GM12891 (cell line): ENCODE results near the gene EML4.
A peak's percentile ranks its signal among the peaks of the same experiment; 100 is the strongest.
"Not testable (repeated sequence)": the region's sequence is repeated elsewhere in the genome, so short reads cannot be mapped to it uniquely, and the experiment has no call there.

Source experiments
- DNase-seq: peaks from one replicate; pipeline ENCODE4 v3.0.0; 2011; ENCODE audit warnings: low spot score; ENCODE audit not compliant: insufficient read length
- FAIRE-seq: peaks from 2 replicates; lab custom pipeline; 2011; peaks lifted over from hg19 to GRCh38; lab: Jason Lieb, UNC
- PAX5 ChIP-seq: IDR thresholded peaks from 2 replicates; pipeline ENCODE4 v1.6.1; 2011; ENCODE audit warnings: low read length, moderate library complexity, mild to moderate bottlenecking; ENCODE audit not compliant: insufficient read depth, severe bottlenecking
- POLR2A ChIP-seq: IDR thresholded peaks from 2 replicates; pipeline ENCODE4 v1.6.1; 2011; ENCODE audit warnings: low read depth, low read length, control low read depth
- POLR2AphosphoS5 ChIP-seq: IDR thresholded peaks from 2 replicates; pipeline ENCODE4 v1.6.1; 2011; ENCODE audit warnings: low read depth, low read length, control low read depth
- POU2F2 ChIP-seq: IDR thresholded peaks from 2 replicates; pipeline ENCODE4 v1.6.1; 2011; ENCODE audit warnings: low read depth, mild to moderate bottlenecking, control low read depth, low read length, moderate library complexity
- SPI1 ChIP-seq: IDR thresholded peaks from 2 replicates; pipeline ENCODE4 v1.6.1; 2011; ENCODE audit warnings: low read depth, low read length, control low read depth
- TAF1 ChIP-seq: IDR thresholded peaks from 2 replicates; pipeline ENCODE4 v1.6.1; 2011; ENCODE audit warnings: low read depth, low read length, control low read depth

The EML4 gene

DNA sequence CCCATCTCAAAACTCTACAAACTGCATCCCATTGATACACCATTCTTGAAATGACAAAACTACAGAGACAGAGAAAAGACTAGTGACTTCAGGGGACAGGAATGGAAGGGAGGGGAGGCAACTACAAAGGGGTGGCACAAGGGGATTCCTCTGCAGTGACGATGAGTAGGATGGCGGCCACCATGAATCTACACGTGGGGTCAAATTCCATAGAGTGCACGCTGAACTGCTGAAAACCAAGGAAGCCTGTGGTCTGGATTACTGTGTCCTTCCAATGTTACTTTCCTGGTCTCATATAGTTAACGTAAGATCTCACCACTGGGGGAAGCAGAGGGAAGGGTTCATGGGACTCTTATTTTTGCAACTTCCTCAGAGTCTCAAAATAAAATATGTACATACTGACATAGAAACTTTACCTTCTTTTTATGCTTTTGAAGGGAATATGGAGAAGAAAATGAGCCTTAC lies 168.2 kb downstream of the EML4 start:
- FAIRE-seq (no peak), DNase-seq (no peak)
- no peak for TF ChIP-seq POLR2AphosphoS5
- no peak for TF ChIP-seq POLR2A
- no peak for TF ChIP-seq TAF1
- TF ChIP-seq SPI1: no peak
- TF ChIP-seq POU2F2: no peak
- no peak for TF ChIP-seq PAX5

DNA sequence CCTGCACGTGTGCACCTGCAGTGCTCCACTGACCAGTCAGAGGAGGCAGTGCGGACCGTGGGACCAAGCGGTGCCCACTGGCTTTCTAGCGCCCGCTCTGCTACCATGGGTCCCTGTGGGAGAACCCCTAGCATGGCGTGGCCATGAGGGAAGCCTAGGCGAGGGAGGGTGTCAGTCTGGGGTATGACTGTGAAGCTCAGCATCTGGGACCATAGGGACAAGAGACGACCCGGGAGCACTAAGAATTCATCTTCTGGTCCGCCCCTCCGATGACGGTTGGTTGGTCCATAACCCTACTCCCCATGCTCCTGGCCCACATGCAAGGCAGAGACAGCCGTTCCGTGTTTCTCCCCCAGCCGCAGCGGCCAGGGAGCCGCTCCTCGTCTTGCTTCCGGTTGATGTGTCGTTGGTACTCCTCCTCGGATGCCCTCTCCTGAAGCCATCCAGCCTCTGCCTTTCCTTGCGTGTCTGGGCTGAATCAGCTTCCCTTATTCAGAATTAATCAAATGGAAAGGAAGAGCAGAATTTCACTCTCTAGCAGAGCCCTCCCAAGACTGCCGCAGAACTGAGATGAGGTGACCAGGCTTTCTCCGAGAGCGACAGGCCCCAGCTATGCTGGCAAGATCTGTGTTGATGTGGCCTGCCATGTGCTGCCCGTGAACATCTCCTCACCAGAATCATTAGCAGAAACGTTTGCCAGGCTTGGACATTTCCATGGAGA lies 168.9 kb downstream of the EML4 start:
- TF ChIP-seq POLR2AphosphoS5 (no peak), SPI1 (no peak), PAX5 (no peak), POLR2A (no peak), POU2F2 (no peak), TAF1 (no peak)
- FAIRE-seq: no peak
- DNase-seq: no peak

DNA sequence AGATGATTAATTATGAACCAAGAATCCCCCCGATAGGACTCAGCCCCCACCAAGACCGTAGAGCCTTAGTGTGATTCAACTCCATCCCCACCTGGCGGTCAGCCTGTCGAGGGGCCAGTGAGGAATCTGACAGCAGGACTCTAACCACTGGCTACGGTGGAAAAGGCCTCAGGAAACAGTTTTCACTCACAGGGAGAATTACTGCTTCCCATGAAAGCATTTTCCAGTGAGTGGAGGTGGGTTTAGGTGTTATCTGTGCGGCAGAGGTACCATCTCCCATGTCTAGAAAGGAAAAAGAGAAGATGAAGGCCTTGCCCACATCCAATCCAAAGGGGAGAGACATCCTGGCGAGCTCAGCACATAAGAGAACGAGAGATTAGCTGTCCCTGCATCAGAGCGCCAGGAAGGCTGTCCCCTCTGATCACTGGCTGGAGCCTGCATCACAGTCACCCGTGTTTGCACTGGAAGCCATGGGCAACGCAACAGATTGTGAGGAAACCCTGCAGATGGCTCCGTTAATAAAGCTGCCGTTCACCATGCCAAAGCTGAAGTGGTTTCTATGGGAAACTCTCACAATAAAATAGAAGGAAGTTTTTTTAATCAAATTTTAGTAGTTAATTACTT lies 169.5 kb downstream of the EML4 start:
- no peak for TF ChIP-seq TAF1
- peak; percentile 2; the same call in 1 of the 2 replicates for TF ChIP-seq POLR2AphosphoS5
- DNase-seq (no peak), FAIRE-seq (no peak)

DNA sequence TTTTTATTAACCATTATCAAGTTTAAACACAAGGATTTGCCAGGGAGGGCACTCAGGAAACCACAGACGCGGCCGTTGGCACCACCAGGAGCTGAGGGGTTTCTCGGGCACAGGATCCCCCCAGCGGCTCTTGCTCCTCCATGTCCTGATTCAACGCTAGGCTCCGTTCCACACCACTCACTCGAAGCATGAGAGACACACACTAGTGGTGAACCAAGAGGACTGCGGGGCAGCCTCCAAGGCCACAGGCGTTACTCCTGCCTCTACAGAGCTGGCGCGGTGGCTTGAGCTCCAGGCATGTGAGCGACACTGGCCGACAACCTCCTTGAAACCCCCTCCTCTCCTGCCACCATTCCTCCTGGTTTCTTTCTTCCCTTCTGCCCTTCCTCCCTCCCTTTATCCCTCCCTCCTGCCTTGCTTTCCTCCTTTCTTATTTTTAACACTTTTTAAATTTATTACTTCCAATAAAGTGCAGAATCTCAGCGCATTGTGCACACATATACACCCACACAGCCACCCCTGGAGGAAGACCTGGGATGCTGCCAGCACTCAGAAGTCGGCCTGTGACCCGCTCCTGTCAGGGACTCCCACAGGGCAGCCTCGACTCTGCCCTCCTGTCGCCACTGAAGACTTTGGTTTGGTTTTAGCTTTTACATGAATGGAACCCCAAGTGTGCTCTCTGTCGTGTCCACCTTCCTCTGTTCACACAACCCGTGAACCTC lies 170.2 kb downstream of the EML4 start:
- FAIRE-seq: no peak
- no peak for DNase-seq
- TF ChIP-seq TAF1: no peak
- no peak for TF ChIP-seq POLR2AphosphoS5
- TF ChIP-seq PAX5: no peak
- TF ChIP-seq POU2F2: no peak
- TF ChIP-seq SPI1: no peak
- TF ChIP-seq POLR2A: no peak

GRCh38 chr2:42340045-42340937 lies 171.1 kb downstream of the EML4 start:
- TF ChIP-seq POU2F2: no peak
- no peak for TF ChIP-seq POLR2A
- no peak; the same call in 1 of the 2 replicates for TF ChIP-seq POLR2AphosphoS5
- no peak for TF ChIP-seq SPI1
- DNase-seq: no peak
- FAIRE-seq: no peak

GRCh38 chr2:42340938-42341636 lies 171.9 kb downstream of the EML4 start:
- no peak for TF ChIP-seq POLR2A
- TF ChIP-seq TAF1: no peak
- TF ChIP-seq PAX5: no peak
- no peak; the same call in 1 of the 2 replicates for TF ChIP-seq POLR2AphosphoS5
- TF ChIP-seq POU2F2: no peak
- no peak for TF ChIP-seq SPI1
- no peak for DNase-seq
- no peak for FAIRE-seq

GRCh38 chr2:42342061-42342794 lies 173.1 kb downstream of the EML4 start:
- no peak for FAIRE-seq
- no peak for DNase-seq
- TF ChIP-seq POLR2AphosphoS5 (no peak), POLR2A (no peak), SPI1 (no peak), TAF1 (no peak), PAX5 (no peak), POU2F2 (no peak)

- DNase-seq: no peak
- TF ChIP-seq POU2F2: no peak
- TF ChIP-seq POLR2A: peak; percentile 19; the same call in 1 of the 2 replicates
- no peak for TF ChIP-seq PAX5
- TF ChIP-seq POLR2AphosphoS5: no peak
- FAIRE-seq: no peak
Observed at GRCh38 chr2:42342795-42343241, 173.7 kb downstream of the EML4 start.

- TF ChIP-seq POLR2AphosphoS5 (no peak), TAF1 (no peak), SPI1 (no peak), POLR2A (no peak), POU2F2 (no peak), PAX5 (no peak)
- DNase-seq (no peak), FAIRE-seq (no peak)
Observed at GRCh38 chr2:42345986-42346385, 176.8 kb downstream of the EML4 start.

- not testable (repeated sequence) for FAIRE-seq
Observed at GRCh38 chr2:42346856-42347255, 177.7 kb downstream of the EML4 start.

DNA sequence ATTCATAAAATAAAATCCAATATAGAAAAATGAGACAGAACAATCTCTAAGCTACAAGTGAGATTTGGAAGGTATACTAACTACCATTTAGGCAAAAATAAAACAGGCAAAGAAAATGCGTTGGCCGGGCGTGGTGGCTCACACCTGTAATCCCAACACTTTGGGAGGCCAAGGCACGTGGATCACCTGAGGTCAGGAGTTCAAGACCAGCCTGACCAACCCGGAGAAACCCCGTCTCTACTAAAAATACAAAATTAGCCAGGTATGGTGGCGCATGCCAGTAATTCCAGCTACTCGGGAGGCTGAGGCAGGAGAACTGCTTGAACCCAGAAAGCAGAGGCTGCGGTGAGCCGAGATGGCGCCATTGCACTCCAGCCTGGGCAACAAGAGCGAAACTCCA lies 178.4 kb downstream of the EML4 start:
- FAIRE-seq, DNase-seq: not testable (repeated sequence)

More at GRCh38 chr2:42346856-42347255, 177.7 kb downstream of the EML4 start:
- not testable (repeated sequence) for DNase-seq
